Gastrocnemius medialis (tissue), 4 donors: ENCODE measurements around the gene TIGAR.

Experiments used
- CTCF ChIP-seq, 5 experiments: fragments of 450-650 bp in 3 of 5; fragments of 200-600 bp in 2 of 5; sonication (generic) in 2 of 5; IDR thresholded peaks in 4 of 5; conservative IDR thresholded peaks in 1 of 5; 1 replicate in 4 of 5; 2 replicates in 1 of 5; pipeline ENCODE4 v1.5.1; 2016 to 2019; ENCODE audit warnings: antibody characterized with exemption in 5 of 5, mild to moderate bottlenecking in 3 of 5, moderate library complexity in 3 of 5
- POLR2A ChIP-seq, 2 donors: fragments of 450-650 bp; IDR thresholded peaks; one replicate each; pipeline ENCODE4 v1.6.1; 2017; ENCODE audit warnings: antibody characterized with exemption in 2 of 2, mild to moderate bottlenecking in 2 of 2, moderate library complexity in 2 of 2

- TF ChIP-seq CTCF (IDR thresholded peaks at IDR 0.05 in 4 of 5, conservative IDR thresholded peaks at IDR 0.05 in 1 of 5) = no peak
- TF ChIP-seq POLR2A (IDR thresholded peaks at IDR 0.05) = no peak
Observed at GRCh38 chr12:4355156-4356040, 34.4 kb downstream of the TIGAR start.
